Ishikawa (cell line): ENCODE data around the gene NFYC.

Source experiments
- CEBPB ChIP-seq: IDR thresholded peaks from 2 replicates; pipeline ENCODE4 v1.6.1; 2012
- CREB1 ChIP-seq: IDR thresholded peaks from 2 replicates; pipeline ENCODE4 v1.6.1; 2012; ENCODE audit warnings: low read depth
- EGR1 ChIP-seq: IDR thresholded peaks from 2 replicates; pipeline ENCODE4 v1.6.1; 2012
- EP300 ChIP-seq: IDR thresholded peaks from 2 replicates; pipeline ENCODE4 v1.6.1; 2012; ENCODE audit warnings: borderline replicate concordance
- FOXM1 ChIP-seq: IDR thresholded peaks from 2 replicates; pipeline ENCODE4 v1.6.1; 2012; ENCODE audit warnings: low read depth, borderline replicate concordance
- MAX ChIP-seq: IDR thresholded peaks from 2 replicates; pipeline ENCODE4 v1.6.1; 2012
- NFIC ChIP-seq: IDR thresholded peaks from 2 replicates; pipeline ENCODE4 v1.6.1; 2012
- RAD21 ChIP-seq: IDR thresholded peaks from 2 replicates; pipeline ENCODE4 v1.6.1; 2012; ENCODE audit warnings: low read depth
- REST ChIP-seq: IDR thresholded peaks from 2 replicates; pipeline ENCODE4 v1.6.1; 2012; ENCODE audit warnings: low read depth, mild to moderate bottlenecking
- TAF1 ChIP-seq: IDR thresholded peaks from 2 replicates; pipeline ENCODE4 v1.6.1; 2012; ENCODE audit warnings: low read depth, mild to moderate bottlenecking
- TCF12 ChIP-seq: IDR thresholded peaks from 2 replicates; pipeline ENCODE4 v1.6.1; 2012; ENCODE audit warnings: low read depth
- TEAD4 ChIP-seq: IDR thresholded peaks from 2 replicates; pipeline ENCODE4 v1.6.1; 2012
- USF1 ChIP-seq: IDR thresholded peaks from 2 replicates; pipeline ENCODE4 v1.6.1; 2012
- YY1 ChIP-seq: IDR thresholded peaks from 2 replicates; pipeline ENCODE4 v1.6.1; 2012; ENCODE audit warnings: low read depth
- ZBTB7A ChIP-seq: IDR thresholded peaks from 2 replicates; pipeline ENCODE4 v1.6.1; 2012; ENCODE audit warnings: low read depth

NFYC gene

GRCh38 chr1:40740997-40741736 lies 49.7 kb downstream of the NFYC start:
- TF ChIP-seq TCF12 (no peak), ZBTB7A (no peak), YY1 (no peak), CREB1 (no peak), EGR1 (no peak), REST (no peak), TAF1 (no peak), RAD21 (no peak), EP300 (no peak), NFIC (no peak), TEAD4 (no peak), USF1 (no peak)

GRCh38 chr1:40742363-40743061 lies 51.0 kb downstream of the NFYC start:
- TF ChIP-seq FOXM1 (no peak), USF1 (no peak), REST (no peak), EP300 (no peak)

GRCh38 chr1:40743452-40743851 lies 51.9 kb downstream of the NFYC start:
- TF ChIP-seq RAD21 (no peak), NFIC (no peak)

GRCh38 chr1:40743860-40744259 lies 52.4 kb downstream of the NFYC start:
- TF ChIP-seq EGR1: no peak
- no peak for TF ChIP-seq CEBPB
- no peak for TF ChIP-seq RAD21
- TF ChIP-seq FOXM1: no peak
- TF ChIP-seq NFIC: no peak
- no peak for TF ChIP-seq MAX
- no peak for TF ChIP-seq USF1
- no peak for TF ChIP-seq CREB1
- no peak for TF ChIP-seq EP300
- no peak for TF ChIP-seq ZBTB7A
- TF ChIP-seq TCF12: no peak
- TF ChIP-seq TEAD4: no peak
- TF ChIP-seq TAF1: no peak

GRCh38 chr1:40745176-40745575 lies 53.7 kb downstream of the NFYC start:
- TF ChIP-seq EGR1: no peak
- no peak for TF ChIP-seq REST
- TF ChIP-seq NFIC: no peak
- no peak for TF ChIP-seq FOXM1
- TF ChIP-seq USF1: no peak
- TF ChIP-seq RAD21: no peak
- TF ChIP-seq CEBPB: no peak
- no peak for TF ChIP-seq MAX
- no peak for TF ChIP-seq EP300
- no peak for TF ChIP-seq TAF1
- no peak for TF ChIP-seq ZBTB7A
- TF ChIP-seq CREB1: no peak
- TF ChIP-seq TCF12: no peak
- TF ChIP-seq YY1: no peak
- no peak for TF ChIP-seq TEAD4
